K562 (cell line): Measurements from ENCODE around the gene SLC28A3. TPM values are rescaled to one million over a fixed set of nuclear protein-coding genes. Genes with fewer than 3 reads are reported as not detected.

Experiments used
- ATAC-seq: fragments of 200-7000 bp; cut with Tn5 transposase; 3 replicates; pipeline ENCODE4 v1.9.1; 2020; ENCODE audit warnings: moderate library complexity
- BruUV-seq: library from RNA; stranded (reverse); fragments of 400-500 nt; replicated peaks from 2 replicates; lab custom pipeline; 2021; lab: Mats Ljungman, UMichigan
- CTCF ChIA-PET: fragments of 300-600 bp; formaldehyde crosslinking; extraction: SDS; loops from one replicate; lab custom pipeline; 2021; ENCODE audit warnings: low intra/inter-chr PET ratio; lab: Yijun Ruan, JAX
- POLR2A ChIA-PET: fragments of 300-600, 350-650 bp; sonication (Branson Sonifier 250); formaldehyde crosslinking; extraction: SDS; loops from one replicate; lab custom pipeline; 2021; ENCODE audit warnings: antibody characterized with exemption, inconsistent platforms; lab: Yijun Ruan, JAX
- DNase-seq, 4 experiments: peaks; one replicate each; pipeline versions ENCODE4 v3.0.0 to v3.0.0-alpha.2; 2011 to 2018; ENCODE audit warnings: low spot score in 3 of 4, mixed read lengths in 3 of 4; ENCODE audit errors: extremely low read depth in 1 of 4
- FAIRE-seq: peaks from 2 replicates; lab custom pipeline; 2011; peaks lifted over from hg19 to GRCh38; lab: Jason Lieb, UNC
- H2AFZ ChIP-seq: 2 replicates; pipeline ENCODE4 v1.6.0; 2011; ENCODE audit warnings: low read depth, low read length, control low read depth, inconsistent platforms
- H3K27ac ChIP-seq: fragments of 200-600 bp; 3 replicates; pipeline ENCODE4 v1.8.0; 2011; ENCODE audit warnings: low read depth, mild to moderate bottlenecking, control low read depth, inconsistent platforms, low read length, moderate library complexity, mixed read lengths; ENCODE audit errors: extremely low read depth
- H3K27me3 ChIP-seq, 2 experiments: fragments of 300-600 bp in 1 of 2; 2 replicates in 1 of 2; 3 replicates in 1 of 2; pipeline versions ENCODE4 v1.6.0 to v1.8.0; 2011; ENCODE audit warnings: inconsistent platforms in 2 of 2, low read length in 2 of 2, mild to moderate bottlenecking in 1 of 2, mixed read lengths in 1 of 2, moderate library complexity in 1 of 2; ENCODE audit not compliant: control insufficient read depth in 2 of 2, insufficient read depth in 2 of 2
- H3K36me3 ChIP-seq: fragments of 300-600 bp; 3 replicates; pipeline ENCODE4 v1.8.0; 2011; ENCODE audit warnings: mild to moderate bottlenecking, low read length, inconsistent platforms; ENCODE audit not compliant: control insufficient read depth, insufficient read depth
- H3K4me1 ChIP-seq, 2 experiments: fragments of 200-600 bp in 1 of 2; replicated peaks in 1 of 2; 2 replicates in 1 of 2; 3 replicates in 1 of 2; pipeline versions ENCODE4 v1.5.1 to v1.8.0; 2011; ENCODE audit warnings: inconsistent platforms in 2 of 2, low read length in 2 of 2, mild to moderate bottlenecking in 1 of 2, mixed read lengths in 1 of 2, moderate library complexity in 1 of 2; ENCODE audit not compliant: control insufficient read depth in 2 of 2, insufficient read depth in 2 of 2
- H3K4me2 ChIP-seq: 2 replicates; pipeline ENCODE4 v1.6.1; 2011; ENCODE audit warnings: low read length, control low read depth, inconsistent platforms, mixed read lengths; ENCODE audit not compliant: insufficient read depth
- H3K4me3 ChIP-seq: fragments of 200-600 bp; sonication (generic), shearing (Covaris generic); 2 replicates; pipeline ENCODE4 v1.5.1; 2016; ENCODE audit warnings: control low read depth, inconsistent platforms
- H3K79me2 ChIP-seq: fragments of 200-600 bp; 3 replicates; pipeline ENCODE4 v1.8.0; 2011; ENCODE audit warnings: low read length, inconsistent platforms; ENCODE audit not compliant: control insufficient read depth, insufficient read depth
- H3K9ac ChIP-seq, 2 experiments: 2 replicates each; pipeline versions ENCODE4 v1.6.0 to v1.6.1; 2011; ENCODE audit warnings: low read depth in 2 of 2, low read length in 2 of 2, control low read depth in 1 of 2, inconsistent platforms in 1 of 2, mild to moderate bottlenecking in 1 of 2, mixed read lengths in 1 of 2; ENCODE audit not compliant: insufficient read depth in 1 of 2
- H3K9me1 ChIP-seq: one replicate; pipeline ENCODE4 v1.6.0; 2011; ENCODE audit warnings: inconsistent platforms, mild to moderate bottlenecking, low read length, moderate library complexity; ENCODE audit not compliant: control insufficient read depth, insufficient read depth
- H3K9me3 ChIP-seq: replicated peaks from 2 replicates; pipeline ENCODE4 v1.5.1; 2011; ENCODE audit warnings: low read depth, low read length, inconsistent platforms; ENCODE audit not compliant: control insufficient read depth, insufficient read depth
- H4K20me1 ChIP-seq: replicated peaks from 2 replicates; pipeline ENCODE4 v1.6.1; 2011; ENCODE audit warnings: low read length, inconsistent platforms, mixed read lengths; ENCODE audit not compliant: control insufficient read depth, insufficient read depth
- NELFE ChIP-seq: IDR thresholded peaks from 2 replicates; pipeline ENCODE4 v1.6.1; 2011; ENCODE audit warnings: mild to moderate bottlenecking; ENCODE audit not compliant: insufficient read depth, insufficient read length
- RAD21 ChIP-seq, 2 experiments: fragments of 250-450 bp in 1 of 2; fragments of 450-650 bp in 1 of 2; sonication (Bioruptor Pico) in 1 of 2; formaldehyde crosslinking in 1 of 2; IDR thresholded peaks in 1 of 2; conservative IDR thresholded peaks in 1 of 2; 2 replicates each; pipeline versions ENCODE4 v1.4.0 to v1.8.0; 2020 to 2022; ENCODE audit warnings: mild to moderate bottlenecking in 2 of 2, moderate library complexity in 1 of 2
- RAD51 ChIP-seq: fragments of 450-650 bp; IDR thresholded peaks from 2 replicates; pipeline ENCODE4 v1.7.1; 2016; ENCODE audit warnings: low read depth, mild to moderate bottlenecking, borderline replicate concordance
- SMC3 ChIP-seq: conservative IDR thresholded peaks from 2 replicates; pipeline ENCODE4 v1.6.1; 2011; ENCODE audit warnings: low read depth, low read length, improper control_type of control experiment; ENCODE audit not compliant: insufficient read depth
- ZBTB8A ChIP-seq: fragments of 450-650 bp; IDR thresholded peaks from 2 replicates; pipeline ENCODE4 v1.6.1; 2018; ENCODE audit warnings: mild to moderate bottlenecking, moderate library complexity; ENCODE audit not compliant: partially characterized antibody
- ZC3H11A ChIP-seq: IDR thresholded peaks from 2 replicates; pipeline ENCODE4 v1.6.1; 2012; ENCODE audit warnings: low read depth, low read length, improper control_type of control experiment
- WGBS: fragments of 100-300 bp; shearing (Covaris generic); methylation state at CpG from one replicate; pipeline ENCODE4 v1.1.6; 2016; ENCODE audit warnings: low coverage, mixed read lengths; ENCODE audit not compliant: insufficient coverage; ENCODE audit errors: missing lambda C conversion rate; 5-methylcytosine and 5-hydroxymethylcytosine counted together
- in situ Hi-C: fragments of 300-500 bp; cut with MboI; formaldehyde crosslinking; loops from 4 replicates; pipeline ENCODE4 v1.15.0; 2018; ENCODE audit warnings: inconsistent platforms, mixed read lengths
- intact Hi-C: fragments of 100-400 bp; cut with micrococcal nuclease; formaldehyde crosslinking; loops from 2 replicates; pipeline ENCODE4 v1.14.2; 2022
- polyA plus RNA-seq, 8 experiments: library from polyadenylated mRNA; depleted of rRNA in 4 of 8; stranded (reverse) in 5 of 8; unstranded in 3 of 8; fragments of >200 nt; fragmentation: Nextera tagmentation in 2 of 8; fragmentation: Illumina TruSeq in 1 of 8; extraction: Ambion mirVana in 2 of 8; extraction: Trizol in 1 of 8; gene quantifications; 2 replicates each; pipeline versions ENCODE4 v1.2.1 to v1.2.3, GENCODE V29; 2011 to 2014; ENCODE audit warnings: inconsistent platforms in 1 of 8, missing spikeins in 1 of 8
- total RNA-seq, 7 experiments: library from RNA; depleted of rRNA in 6 of 7; stranded (reverse); fragments of >200 nt in 6 of 7; fragmentation: Illumina TruSeq in 2 of 7; extraction: Trizol in 2 of 7; gene quantifications; 2 replicates each; pipeline versions ENCODE4 v1.2.1 to v1.2.3, GENCODE V29; 2011 to 2021; ENCODE audit warnings: low replicate concordance in 1 of 7
- TF ChIP-seq, protein P1 (sequence below), 3 experiments: IDR thresholded peaks in 2 of 3; conservative IDR thresholded peaks in 1 of 3; 2 replicates each; pipeline ENCODE4 v1.5.1; 2011 to 2012; ENCODE audit warnings: low read length in 3 of 3, mild to moderate bottlenecking in 3 of 3, control low read depth in 2 of 3, improper control_type of control experiment in 1 of 3, inconsistent platforms in 1 of 3, low read depth in 1 of 3, mixed read lengths in 1 of 3, moderate library complexity in 1 of 3; ENCODE audit not compliant: insufficient read depth in 2 of 3
- TF ChIP-seq, protein P2 (sequence below), 2 experiments: fragments of 450-650 bp; formaldehyde crosslinking in 1 of 2; IDR thresholded peaks; 2 replicates each; pipeline versions ENCODE4 v1.4.0 to v1.6.1; 2014 to 2020; ENCODE audit warnings: mild to moderate bottlenecking in 2 of 2, borderline replicate concordance in 1 of 2, low read depth in 1 of 2

SLC28A3 gene
- total and polyA plus RNA-seq, 9 of the 15 experiments (the other 6 are each of a cell fraction or from before 2014, with no cell fraction given), result not detected

GRCh38 chr9:84315278-84315877 lies 25.2 kb downstream of the SLC28A3 start:
- DNase-seq (peak; percentile 32 to 63 (median 40)), FAIRE-seq (peak; percentile 78), ATAC-seq (peak; percentile 72)
- H3K27me3 ChIP-seq, result no peaks in the 10 kb centered on the region
- intact Hi-C loops, result loop anchor here (10.0 kb wide), 1 partner anchor 151 kb away; no protein-coding TSS in a partner anchor
- H3K27ac ChIP-seq, result no peak overlapping the region
- CTCF ChIA-PET, result interaction anchor here (1.1 to 2.2 kb wide), 2 partner anchors 378 to 476 kb away, joined by 3 to 10 read pairs; no protein-coding TSS in a partner anchor
- H3K79me2 ChIP-seq, result no peaks in the 10 kb centered on the region
- H3K9me1 ChIP-seq, result no peaks in the 10 kb centered on the region
- no peaks in the 10 kb centered on the region for H3K4me1 ChIP-seq
- POLR2A ChIA-PET, result no interaction called here
- H3K9ac ChIP-seq, result no peak overlapping the region
- no peaks in the 10 kb centered on the region for H3K36me3 ChIP-seq
- no peak overlapping the region for H3K4me3 ChIP-seq
- 0% methylated on average over 8 of the region's 8 CpGs for WGBS
- no peak overlapping the region for H2AFZ ChIP-seq
- no peaks in the 10 kb centered on the region for H3K9me3 ChIP-seq
- in situ Hi-C loops, result no loop called here
- no peaks in the 10 kb centered on the region for H4K20me1 ChIP-seq
- H3K4me2 ChIP-seq, result no peak overlapping the region
- BruUV-seq, result no TSS peak
- TF ChIP-seq RAD51 (no peak), ZBTB8A (no peak), SMC3 (peak; percentile 46; the same call in 1 of the 2 replicates), RAD21 (CRISPR knock-in tag; conservative IDR thresholded peaks at IDR 0.05 in 1 of 2, IDR thresholded peaks at IDR 0.05 in 1 of 2) (peak; percentile 45 to 58), ZC3H11A (no peak), NELFE (no peak)
- TF ChIP-seq, protein P1, sequence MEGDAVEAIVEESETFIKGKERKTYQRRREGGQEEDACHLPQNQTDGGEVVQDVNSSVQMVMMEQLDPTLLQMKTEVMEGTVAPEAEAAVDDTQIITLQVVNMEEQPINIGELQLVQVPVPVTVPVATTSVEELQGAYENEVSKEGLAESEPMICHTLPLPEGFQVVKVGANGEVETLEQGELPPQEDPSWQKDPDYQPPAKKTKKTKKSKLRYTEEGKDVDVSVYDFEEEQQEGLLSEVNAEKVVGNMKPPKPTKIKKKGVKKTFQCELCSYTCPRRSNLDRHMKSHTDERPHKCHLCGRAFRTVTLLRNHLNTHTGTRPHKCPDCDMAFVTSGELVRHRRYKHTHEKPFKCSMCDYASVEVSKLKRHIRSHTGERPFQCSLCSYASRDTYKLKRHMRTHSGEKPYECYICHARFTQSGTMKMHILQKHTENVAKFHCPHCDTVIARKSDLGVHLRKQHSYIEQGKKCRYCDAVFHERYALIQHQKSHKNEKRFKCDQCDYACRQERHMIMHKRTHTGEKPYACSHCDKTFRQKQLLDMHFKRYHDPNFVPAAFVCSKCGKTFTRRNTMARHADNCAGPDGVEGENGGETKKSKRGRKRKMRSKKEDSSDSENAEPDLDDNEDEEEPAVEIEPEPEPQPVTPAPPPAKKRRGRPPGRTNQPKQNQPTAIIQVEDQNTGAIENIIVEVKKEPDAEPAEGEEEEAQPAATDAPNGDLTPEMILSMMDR (IDR thresholded peaks at IDR 0.05 in 2 of 3, conservative IDR thresholded peaks at IDR 0.05 in 1 of 3; ENCODE audit: insufficient read depth in 2 of 3, low read depth in 1 of 3, low read length in 3 of 3), result peak; percentile 45 to 66 (median 65); a peak in 5 of 6 replicates
- TF ChIP-seq, protein P2, sequence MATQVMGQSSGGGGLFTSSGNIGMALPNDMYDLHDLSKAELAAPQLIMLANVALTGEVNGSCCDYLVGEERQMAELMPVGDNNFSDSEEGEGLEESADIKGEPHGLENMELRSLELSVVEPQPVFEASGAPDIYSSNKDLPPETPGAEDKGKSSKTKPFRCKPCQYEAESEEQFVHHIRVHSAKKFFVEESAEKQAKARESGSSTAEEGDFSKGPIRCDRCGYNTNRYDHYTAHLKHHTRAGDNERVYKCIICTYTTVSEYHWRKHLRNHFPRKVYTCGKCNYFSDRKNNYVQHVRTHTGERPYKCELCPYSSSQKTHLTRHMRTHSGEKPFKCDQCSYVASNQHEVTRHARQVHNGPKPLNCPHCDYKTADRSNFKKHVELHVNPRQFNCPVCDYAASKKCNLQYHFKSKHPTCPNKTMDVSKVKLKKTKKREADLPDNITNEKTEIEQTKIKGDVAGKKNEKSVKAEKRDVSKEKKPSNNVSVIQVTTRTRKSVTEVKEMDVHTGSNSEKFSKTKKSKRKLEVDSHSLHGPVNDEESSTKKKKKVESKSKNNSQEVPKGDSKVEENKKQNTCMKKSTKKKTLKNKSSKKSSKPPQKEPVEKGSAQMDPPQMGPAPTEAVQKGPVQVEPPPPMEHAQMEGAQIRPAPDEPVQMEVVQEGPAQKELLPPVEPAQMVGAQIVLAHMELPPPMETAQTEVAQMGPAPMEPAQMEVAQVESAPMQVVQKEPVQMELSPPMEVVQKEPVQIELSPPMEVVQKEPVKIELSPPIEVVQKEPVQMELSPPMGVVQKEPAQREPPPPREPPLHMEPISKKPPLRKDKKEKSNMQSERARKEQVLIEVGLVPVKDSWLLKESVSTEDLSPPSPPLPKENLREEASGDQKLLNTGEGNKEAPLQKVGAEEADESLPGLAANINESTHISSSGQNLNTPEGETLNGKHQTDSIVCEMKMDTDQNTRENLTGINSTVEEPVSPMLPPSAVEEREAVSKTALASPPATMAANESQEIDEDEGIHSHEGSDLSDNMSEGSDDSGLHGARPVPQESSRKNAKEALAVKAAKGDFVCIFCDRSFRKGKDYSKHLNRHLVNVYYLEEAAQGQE (IDR thresholded peaks at IDR 0.05; ENCODE audit: borderline replicate concordance), result peak; percentile 28; the same call in 1 of the 2 replicates
- TF ChIP-seq, protein P2 (CRISPR knock-in tag; IDR thresholded peaks at IDR 0.05; ENCODE audit: low read depth), result no peak
